Right lobe of liver (tissue), 6 donors: ENCODE results near the gene TK1. TPM values are rescaled to one million over a fixed set of nuclear protein-coding genes. Genes with fewer than 3 reads are reported as not detected.
A peak's percentile ranks its signal among the peaks of the same experiment; 100 is the strongest.
"Not testable (repeated sequence)": the region's sequence is repeated elsewhere in the genome, so short reads cannot be mapped to it uniquely, and the experiment has no call there.

Experiments used
- ATAC-seq, 4 donors: fragments of 200-7000 bp; cut with Tn5 transposase; one replicate each; pipeline ENCODE4 v1.9.1; 2020; ENCODE audit warnings: mild to moderate bottlenecking in 4 of 4, moderate library complexity in 4 of 4
- DNase-seq, 3 donors: peaks; one replicate each; pipeline ENCODE4 v3.0.0-alpha.2; 2020
- H3K27ac ChIP-seq, 3 donors: fragments of 200-600 bp; one replicate each; pipeline ENCODE4 v1.8.0; 2022
- H3K27me3 ChIP-seq, 2 donors: fragments of 200-600 bp; one replicate each; pipeline ENCODE4 v1.8.0; 2022
- H3K36me3 ChIP-seq, 4 donors: fragments of 200-600 bp; sonication (generic) in 1 of 4; one replicate each; pipeline versions ENCODE4 v1.5.1 to v1.8.0; 2017 to 2022; ENCODE audit warnings: control low read depth in 1 of 4
- H3K4me1 ChIP-seq, 4 donors: fragments of 200-600 bp; sonication (generic) in 1 of 4; one replicate each; pipeline versions ENCODE4 v1.5.1 to v1.8.0; 2017 to 2022; ENCODE audit warnings: control low read depth in 1 of 4
- H3K4me3 ChIP-seq, 3 donors: fragments of 200-600 bp; one replicate each; pipeline ENCODE4 v1.8.0; 2022
- H3K9me3 ChIP-seq, 4 donors: fragments of 200-600 bp; sonication (generic) in 1 of 4; one replicate each; pipeline versions ENCODE4 v1.5.1 to v1.8.0; 2017 to 2022; ENCODE audit warnings: control low read depth in 1 of 4
- POLR2A ChIP-seq: fragments of 450-650 bp; IDR thresholded peaks from one replicate; pipeline ENCODE4 v1.6.1; 2017; ENCODE audit warnings: antibody characterized with exemption, mild to moderate bottlenecking
- WGBS: methylation state at CpG from one replicate; pipeline ENCODE4 v1.1.6; 2018; ENCODE audit warnings: low coverage, low lambda C conversion rate; ENCODE audit not compliant: insufficient coverage; ENCODE audit errors: missing lambda C conversion rate; 5-methylcytosine and 5-hydroxymethylcytosine counted together
- intact Hi-C, 2 donors: fragments of 100-400 bp; cut with DNase I; formaldehyde crosslinking; loops; one replicate each; pipeline versions ENCODE4 v1.11.2 to v1.14.1; 2022
- total RNA-seq, 6 experiments: library from RNA; depleted of rRNA in 2 of 6; stranded (reverse); fragments of >200 nt in 2 of 6; fragmentation: NEBNext Ultra II Directional in 3 of 6; extraction: Animal tissue kit (Norgen Biotek cat#: 25700) in 3 of 6; gene quantifications; one replicate each; pipeline versions ENCODE4 v1.1.0 to v1.2.4, GENCODE V29; 2016 to 2023
- TF ChIP-seq, protein P1 (sequence below), 4 donors: fragments of 200-600 bp in 3 of 4; fragments of 450-650 bp in 1 of 4; IDR thresholded peaks; one replicate each; pipeline versions ENCODE4 v1.5.1 to v1.8.0; 2016 to 2022; ENCODE audit warnings: antibody characterized with exemption in 4 of 4, mild to moderate bottlenecking in 2 of 4
- donor health status: DM: no; HTN: yes; CAD: no.
- donor health status: DM: no; HTN: no; CAD: no.
- donor health status: DM: no; HTN: no; CAD: no.
- donor health status: DM: no; HTN: yes; CAD: no.
- donor health status: DM: no; HTN: yes; CAD: no.

Gene TK1
- total RNA-seq, 6 experiments from 2014 or later, result 2.1 to 8.3 (median 4.7) TPM

DNA sequence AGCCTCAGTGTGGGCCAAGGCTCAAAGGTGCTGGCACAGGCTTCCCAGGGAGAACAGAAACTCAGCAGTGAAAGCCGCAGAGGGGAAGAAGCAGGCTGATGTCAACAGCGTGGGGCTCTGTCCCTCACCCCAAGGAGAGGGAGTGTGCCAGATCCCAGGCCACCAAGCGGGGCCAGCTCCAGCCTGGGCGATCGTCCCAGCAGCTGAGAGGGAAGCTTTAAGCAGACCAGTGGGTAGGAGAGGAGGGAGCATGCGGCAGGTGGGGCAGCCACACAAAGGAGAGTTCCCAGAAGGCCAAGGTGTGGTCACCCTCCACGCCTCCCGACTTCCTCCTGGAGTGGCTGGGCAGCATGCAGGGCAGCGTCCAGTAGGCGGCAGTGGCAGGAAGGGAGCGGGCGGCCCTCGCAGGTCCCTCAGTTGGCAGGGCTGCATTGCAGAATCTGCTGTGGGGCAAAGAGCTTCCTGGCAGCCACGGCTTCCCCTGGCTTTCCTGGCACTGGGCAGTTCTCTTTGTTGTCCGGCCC lies 12.4 kb downstream of the TK1 start:
- peaks cover 0 to 38% (median 17%) of the 10 kb centered on the region in 4 donors for H3K4me1 ChIP-seq
- WGBS, result 19% methylated on average over 3 of the region's 15 CpGs
- peak; percentile 93 to 95 (median 95) for DNase-seq

DNA sequence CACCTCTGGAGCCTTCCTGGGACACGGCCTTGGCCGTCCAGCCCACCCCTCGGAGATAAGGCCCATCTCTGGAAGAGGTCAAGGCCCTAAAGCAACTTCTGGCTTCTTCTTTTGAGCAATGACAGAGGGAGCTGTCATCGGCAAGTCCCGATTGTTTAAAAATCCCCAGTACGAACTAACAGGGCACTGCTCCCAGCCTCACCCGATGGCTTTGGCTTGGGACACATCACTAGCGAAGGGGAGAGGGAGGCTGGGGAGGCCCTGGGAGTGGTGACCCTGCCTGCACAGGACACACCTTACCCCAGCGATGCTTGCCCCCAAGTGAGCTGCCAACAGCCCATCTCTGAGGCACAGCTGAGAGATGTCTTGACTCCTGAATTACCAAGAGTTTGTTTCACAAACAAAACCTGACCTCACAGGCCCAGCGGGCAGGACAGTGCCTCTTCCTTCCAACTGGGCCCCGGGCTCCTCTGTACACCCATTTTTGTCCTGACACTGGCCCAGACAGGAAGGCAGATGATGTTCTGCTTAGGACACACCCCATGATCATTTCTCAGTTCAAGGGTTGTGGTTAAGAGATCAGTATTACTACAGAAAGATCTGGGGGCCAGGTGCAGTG lies 13.6 kb downstream of the TK1 start:
- DNase-seq (no peak), ATAC-seq (no peak)
- Histone ChIP-seq H3K27ac (peak overlapping the region; percentile 1 to 77 (median 61)), H3K4me3 (no peak overlapping the region), H3K36me3 (peaks cover 0 to 9% (median 4%) of the 10 kb centered on the region in 4 donors), H3K9me3 (no peaks in the 10 kb centered on the region), H3K27me3 (no peaks in the 10 kb centered on the region), H3K4me1 (peaks cover 0 to 41% (median 17%) of the 10 kb centered on the region in 4 donors)
- 34% methylated on average over 3 of the region's 11 CpGs for WGBS
- intact Hi-C loops, result loop anchor here (5.0 to 10.0 kb wide), 3 partner anchors 61 to 82 kb away; no protein-coding TSS in a partner anchor
- TF ChIP-seq POLR2A, result no peak
- TF ChIP-seq, protein P1, sequence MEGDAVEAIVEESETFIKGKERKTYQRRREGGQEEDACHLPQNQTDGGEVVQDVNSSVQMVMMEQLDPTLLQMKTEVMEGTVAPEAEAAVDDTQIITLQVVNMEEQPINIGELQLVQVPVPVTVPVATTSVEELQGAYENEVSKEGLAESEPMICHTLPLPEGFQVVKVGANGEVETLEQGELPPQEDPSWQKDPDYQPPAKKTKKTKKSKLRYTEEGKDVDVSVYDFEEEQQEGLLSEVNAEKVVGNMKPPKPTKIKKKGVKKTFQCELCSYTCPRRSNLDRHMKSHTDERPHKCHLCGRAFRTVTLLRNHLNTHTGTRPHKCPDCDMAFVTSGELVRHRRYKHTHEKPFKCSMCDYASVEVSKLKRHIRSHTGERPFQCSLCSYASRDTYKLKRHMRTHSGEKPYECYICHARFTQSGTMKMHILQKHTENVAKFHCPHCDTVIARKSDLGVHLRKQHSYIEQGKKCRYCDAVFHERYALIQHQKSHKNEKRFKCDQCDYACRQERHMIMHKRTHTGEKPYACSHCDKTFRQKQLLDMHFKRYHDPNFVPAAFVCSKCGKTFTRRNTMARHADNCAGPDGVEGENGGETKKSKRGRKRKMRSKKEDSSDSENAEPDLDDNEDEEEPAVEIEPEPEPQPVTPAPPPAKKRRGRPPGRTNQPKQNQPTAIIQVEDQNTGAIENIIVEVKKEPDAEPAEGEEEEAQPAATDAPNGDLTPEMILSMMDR (IDR thresholded peaks at IDR 0.05), result no peak

More for the DNA sequence above, 12.4 kb downstream of the TK1 start:
- TF ChIP-seq, protein P1 (IDR thresholded peaks at IDR 0.05), result peak; percentile 56 to 91 (median 68)
- peak; percentile 70 for TF ChIP-seq POLR2A
- Histone ChIP-seq H3K9me3 (no peaks in the 10 kb centered on the region), H3K27ac (peak overlapping the region; percentile 61 to 77 (median 75)), H3K27me3 (no peaks in the 10 kb centered on the region), H3K4me3 (peak overlapping the region in 2 of 3 donors; percentile 33 to 43), H3K36me3 (peaks cover 0 to 9% (median 4%) of the 10 kb centered on the region in 4 donors)
- intact Hi-C loops, result loop anchor here (5.0 to 10.0 kb wide), 3 partner anchors 62 to 80 kb away; no protein-coding TSS in a partner anchor
- peak; percentile 85 to 90 (median 87) for ATAC-seq

DNA sequence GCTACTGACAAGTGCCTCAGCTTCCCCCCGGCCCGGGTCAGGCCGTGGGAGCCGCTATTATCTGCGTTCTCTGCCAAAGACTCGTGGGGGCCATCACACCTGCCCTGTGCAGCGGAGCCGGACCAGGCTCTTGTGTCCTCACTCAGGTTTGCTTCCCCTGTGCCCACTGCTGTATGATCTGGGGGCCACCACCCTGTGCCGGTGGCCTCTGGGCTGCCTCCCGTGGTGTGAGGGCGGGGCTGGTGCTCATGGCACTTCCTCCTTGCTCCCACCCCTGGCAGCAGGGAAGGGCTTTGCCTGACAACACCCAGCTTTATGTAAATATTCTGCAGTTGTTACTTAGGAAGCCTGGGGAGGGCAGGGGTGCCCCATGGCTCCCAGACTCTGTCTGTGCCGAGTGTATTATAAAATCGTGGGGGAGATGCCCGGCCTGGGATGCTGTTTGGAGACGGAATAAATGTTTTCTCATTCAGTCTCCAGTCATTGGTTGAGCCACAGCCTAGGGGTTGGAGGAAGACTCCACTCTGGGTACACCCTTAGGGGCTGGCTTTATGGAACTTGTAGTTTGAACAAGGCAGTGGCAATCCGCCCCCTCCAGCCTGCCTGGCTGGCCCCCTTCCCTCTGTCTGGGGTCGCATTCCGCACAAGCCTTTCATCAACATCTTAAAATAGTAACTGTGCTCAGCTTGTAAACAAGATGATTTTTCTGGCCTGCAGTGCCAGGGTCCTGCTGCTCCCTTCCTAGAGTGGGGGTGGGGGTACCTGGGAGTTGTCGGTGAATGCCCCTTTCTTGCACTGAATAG lies 14.4 kb downstream of the TK1 start:
- Histone ChIP-seq H3K4me3 (no peak overlapping the region), H3K36me3 (peaks cover 0 to 9% (median 4%) of the 10 kb centered on the region in 4 donors), H3K4me1 (peaks cover 0 to 41% (median 17%) of the 10 kb centered on the region in 4 donors), H3K9me3 (no peaks in the 10 kb centered on the region), H3K27ac (peak overlapping the region; percentile 1 to 77 (median 11)), H3K27me3 (no peaks in the 10 kb centered on the region)
- TF ChIP-seq, protein P1 (IDR thresholded peaks at IDR 0.05), result no peak
- TF ChIP-seq POLR2A, result no peak
- ATAC-seq (no peak), DNase-seq (peak in 1 of 3 donors; percentile 52)
- intact Hi-C loops, result loop anchor here (5.0 to 10.0 kb wide), 3 partner anchors 60 to 82 kb away; no protein-coding TSS in a partner anchor
- WGBS, result 57% methylated on average over 10 of the region's 19 CpGs

DNA sequence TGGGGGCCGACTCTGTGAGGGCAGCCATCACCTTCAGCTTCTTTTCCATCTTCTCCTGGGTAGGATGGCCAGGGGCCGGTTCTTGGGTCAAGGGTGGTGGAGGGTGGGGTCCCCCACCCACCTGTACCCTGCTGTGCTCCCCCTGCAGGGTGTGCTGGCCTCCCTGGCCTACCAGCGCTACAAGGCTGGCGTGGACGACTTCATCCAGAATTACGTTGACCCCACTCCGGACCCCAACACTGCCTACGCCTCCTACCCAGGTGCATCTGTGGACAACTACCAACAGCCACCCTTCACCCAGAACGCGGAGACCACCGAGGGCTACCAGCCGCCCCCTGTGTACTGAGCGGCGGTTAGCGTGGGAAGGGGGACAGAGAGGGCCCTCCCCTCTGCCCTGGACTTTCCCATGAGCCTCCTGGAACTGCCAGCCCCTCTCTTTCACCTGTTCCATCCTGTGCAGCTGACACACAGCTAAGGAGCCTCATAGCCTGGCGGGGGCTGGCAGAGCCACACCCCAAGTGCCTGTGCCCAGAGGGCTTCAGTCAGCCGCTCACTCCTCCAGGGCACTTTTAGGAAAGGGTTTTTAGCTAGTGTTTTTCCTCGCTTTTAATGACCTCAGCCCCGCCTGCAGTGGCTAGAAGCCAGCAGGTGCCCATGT lies 15.1 kb downstream of the TK1 start:
- intact Hi-C loops, result loop anchor here (5.0 to 10.0 kb wide), 3 partner anchors 59 to 83 kb away; no protein-coding TSS in a partner anchor
- 79% methylated on average over 12 of the region's 19 CpGs for WGBS
- H3K27me3 ChIP-seq, H3K4me3 ChIP-seq, ATAC-seq, H3K36me3 ChIP-seq, H3K27ac ChIP-seq, DNase-seq, H3K9me3 ChIP-seq: not testable (repeated sequence)
- peaks cover 0 to 38% (median 16%) of the 10 kb centered on the region in 4 donors for H3K4me1 ChIP-seq
